C1 segment of cervical spinal cord (tissue), 14 donors: ENCODE measurements around the gene KMT2C.
"Not testable (repeated sequence)": the region's sequence is repeated elsewhere in the genome, so short reads cannot be mapped to it uniquely, and the experiment has no call there.

ENCODE experiments used
- DNase-seq, 14 donors: peaks; one replicate each; lab custom pipeline; 2025; lab: John Stamatoyannopoulos, UW

The KMT2C gene

DNA sequence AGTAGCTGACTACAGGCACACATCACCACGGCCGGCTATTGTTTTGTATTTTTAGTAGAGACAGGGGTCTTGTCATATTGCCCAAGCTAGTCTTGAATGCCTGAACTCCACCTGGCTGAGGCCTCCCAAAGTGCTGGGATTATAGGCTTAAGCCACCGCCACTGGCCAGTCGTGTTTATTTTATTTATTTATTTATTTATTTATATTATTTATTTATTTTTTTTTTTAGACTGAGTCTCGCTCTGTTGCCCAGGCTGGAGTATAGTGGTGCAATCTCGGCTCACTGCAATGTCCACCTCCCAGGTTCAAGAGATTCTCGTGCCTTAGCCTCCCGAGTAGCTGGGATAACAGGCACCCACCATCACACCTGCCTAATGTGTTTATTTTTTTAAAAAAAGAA is 6.0 kb upstream of the KMT2C start:
- not testable (repeated sequence) for DNase-seq

GRCh38 chr7:152441168-152441567 is 5.4 kb upstream of the KMT2C start:
- not testable (repeated sequence) for DNase-seq

GRCh38 chr7:152438017-152438416 is 2.2 kb upstream of the KMT2C start:
- not testable (repeated sequence) for DNase-seq

- peak in 1 of 14 donors; percentile 6 for DNase-seq
These were observed 1.2 kb upstream of the KMT2C start for GRCh38 chr7:152436931-152437575.

GRCh38 chr7:152436111-152436930 is 518 bp upstream of the KMT2C start:
- DNase-seq: peak; percentile 71 to 96 (median 90)

DNA sequence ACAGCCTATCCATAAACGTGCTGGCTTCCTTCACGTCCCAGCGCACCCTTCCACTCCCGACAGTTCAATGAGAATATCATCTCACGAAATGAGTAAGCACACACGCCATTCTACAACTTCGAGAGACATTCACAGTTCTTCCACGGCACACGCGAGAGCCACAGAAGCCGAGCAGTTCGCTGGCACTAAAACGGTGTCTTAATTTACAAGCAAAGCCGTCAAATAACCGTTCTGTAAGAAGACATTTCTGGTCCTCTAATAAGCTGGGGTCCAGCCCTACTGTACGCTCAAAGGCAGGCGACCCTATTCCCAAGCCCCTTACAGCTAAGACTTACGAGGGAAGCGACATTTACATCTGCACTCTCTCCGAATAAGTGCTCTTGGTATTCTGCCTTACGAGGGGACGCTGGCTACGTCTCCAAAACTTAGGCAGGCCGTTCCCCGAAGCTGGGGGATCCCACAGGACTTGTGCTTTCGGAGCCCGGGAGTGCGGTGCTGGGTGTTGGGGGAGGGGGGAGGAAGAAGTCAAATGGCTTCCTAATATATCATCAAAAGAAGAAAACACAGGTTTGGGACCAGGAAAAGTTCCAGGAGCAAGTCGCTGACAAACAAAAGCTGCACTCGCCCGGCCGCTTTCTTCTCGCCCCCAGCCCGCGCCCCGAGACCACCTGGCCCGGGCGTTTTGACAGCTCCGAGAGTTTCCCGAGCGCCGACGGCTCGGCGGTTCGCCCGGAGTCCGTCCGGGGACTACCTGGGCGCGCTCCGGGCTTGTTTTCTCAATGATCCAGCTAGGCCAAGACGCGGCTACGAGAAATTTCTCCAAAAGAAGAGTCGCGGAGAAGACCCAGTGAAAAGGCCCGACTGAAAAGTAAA is 1.1 kb downstream of the KMT2C start:
- DNase-seq: peak in 9 of 14 donors; percentile 23 to 70 (median 54)

- not testable (repeated sequence) for DNase-seq
These were observed 1.9 kb downstream of the KMT2C start for GRCh38 chr7:152433721-152434490.

- not testable (repeated sequence) for DNase-seq
These were observed 3.1 kb downstream of the KMT2C start for GRCh38 chr7:152432735-152433134.

DNA sequence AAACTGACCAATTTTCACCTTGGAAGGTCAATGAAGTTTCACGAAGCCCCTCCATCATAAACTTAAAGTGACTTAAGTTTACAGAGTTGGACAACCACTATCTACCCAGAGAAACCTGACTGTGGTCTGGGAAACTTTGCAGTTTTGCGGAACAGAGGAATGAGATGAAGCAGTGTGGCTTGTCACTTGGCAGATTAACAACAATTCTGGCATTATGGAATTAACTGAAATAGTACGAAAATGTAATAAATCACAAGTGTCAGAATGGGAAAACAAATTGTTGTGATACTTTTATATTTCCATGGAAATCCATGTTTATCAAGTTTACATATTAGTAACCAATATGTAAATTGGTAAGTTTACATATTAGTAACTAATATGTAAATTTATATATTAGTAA is 4.9 kb downstream of the KMT2C start:
- DNase-seq: no peak

- not testable (repeated sequence) for DNase-seq
These were observed 5.7 kb downstream of the KMT2C start for GRCh38 chr7:152430118-152430517.

DNA sequence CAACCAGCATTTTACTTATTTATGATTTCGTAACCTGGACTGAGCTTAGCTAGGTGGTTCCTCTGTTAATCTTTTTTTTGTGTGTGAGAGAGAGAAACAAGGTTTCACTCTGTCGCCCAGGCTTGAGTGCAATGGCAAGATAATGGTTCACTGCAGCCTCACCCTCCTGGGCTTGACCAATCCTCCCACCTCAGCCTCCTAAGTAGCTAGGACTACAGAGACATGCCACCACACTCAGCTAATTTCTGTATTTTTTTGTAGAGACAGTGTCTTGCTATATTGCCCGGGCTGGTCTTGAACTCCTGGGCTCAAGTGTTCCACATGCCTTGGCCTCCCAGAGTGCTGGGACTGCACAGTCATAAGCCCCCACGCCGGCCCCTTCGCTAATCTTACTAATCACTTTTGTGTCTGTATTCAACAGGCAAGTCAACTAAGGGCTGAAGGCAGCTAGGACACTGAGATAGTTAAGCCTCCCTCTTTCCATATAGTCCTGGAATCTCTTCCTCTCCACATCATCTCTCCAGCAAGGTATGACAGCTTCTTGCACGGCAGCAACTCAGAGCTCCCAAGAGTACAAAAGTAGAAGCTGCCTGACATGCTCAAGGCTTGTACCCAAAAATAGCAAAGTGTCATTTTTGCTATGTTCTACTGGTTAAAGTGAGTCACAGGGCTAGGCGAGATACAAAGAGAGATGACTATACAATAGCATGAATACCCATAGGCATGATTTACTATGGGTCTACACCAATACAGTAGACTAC is 11.3 kb downstream of the KMT2C start:
- DNase-seq: no peak

DNA sequence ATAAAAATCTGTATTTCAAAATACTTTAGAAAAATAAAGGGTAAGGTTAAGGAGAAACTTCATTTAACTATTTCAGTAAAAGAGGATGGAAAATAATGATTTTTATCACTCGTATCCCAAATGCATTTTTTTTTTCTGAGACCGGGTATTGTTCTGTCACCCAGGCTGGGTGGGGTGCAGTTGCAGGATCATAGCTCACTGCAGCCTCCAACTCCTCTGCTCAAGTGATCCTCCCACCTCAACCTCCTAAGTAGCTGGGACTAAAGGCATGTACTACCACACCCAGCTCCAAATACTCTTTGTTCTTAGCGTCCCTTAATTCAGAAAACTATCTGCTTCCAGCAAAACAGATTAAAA is 11.8 kb downstream of the KMT2C start:
- no peak for DNase-seq

DNA sequence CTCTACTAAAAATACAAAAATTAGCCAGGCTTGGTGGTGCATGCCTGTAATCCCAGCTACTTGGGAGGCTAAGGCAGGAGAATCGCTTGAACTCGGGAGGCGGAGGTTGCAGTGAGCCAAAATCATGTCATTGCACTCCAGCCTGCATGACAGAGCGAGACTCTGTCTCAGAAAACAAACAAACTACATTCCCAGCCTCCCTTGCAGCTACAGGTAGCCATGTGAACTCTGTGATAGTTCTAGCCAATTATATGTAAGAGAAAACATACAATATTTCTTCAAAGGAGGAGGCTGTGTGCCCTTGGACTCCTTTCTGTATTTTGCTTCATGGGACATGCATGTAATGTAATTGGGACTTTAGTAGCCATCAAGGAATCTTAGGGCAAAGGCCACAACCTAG is 12.6 kb downstream of the KMT2C start:
- DNase-seq: not testable (repeated sequence)

- DNase-seq: not testable (repeated sequence)
These were observed 14.9 kb downstream of the KMT2C start for GRCh38 chr7:152420950-152421349.

DNA sequence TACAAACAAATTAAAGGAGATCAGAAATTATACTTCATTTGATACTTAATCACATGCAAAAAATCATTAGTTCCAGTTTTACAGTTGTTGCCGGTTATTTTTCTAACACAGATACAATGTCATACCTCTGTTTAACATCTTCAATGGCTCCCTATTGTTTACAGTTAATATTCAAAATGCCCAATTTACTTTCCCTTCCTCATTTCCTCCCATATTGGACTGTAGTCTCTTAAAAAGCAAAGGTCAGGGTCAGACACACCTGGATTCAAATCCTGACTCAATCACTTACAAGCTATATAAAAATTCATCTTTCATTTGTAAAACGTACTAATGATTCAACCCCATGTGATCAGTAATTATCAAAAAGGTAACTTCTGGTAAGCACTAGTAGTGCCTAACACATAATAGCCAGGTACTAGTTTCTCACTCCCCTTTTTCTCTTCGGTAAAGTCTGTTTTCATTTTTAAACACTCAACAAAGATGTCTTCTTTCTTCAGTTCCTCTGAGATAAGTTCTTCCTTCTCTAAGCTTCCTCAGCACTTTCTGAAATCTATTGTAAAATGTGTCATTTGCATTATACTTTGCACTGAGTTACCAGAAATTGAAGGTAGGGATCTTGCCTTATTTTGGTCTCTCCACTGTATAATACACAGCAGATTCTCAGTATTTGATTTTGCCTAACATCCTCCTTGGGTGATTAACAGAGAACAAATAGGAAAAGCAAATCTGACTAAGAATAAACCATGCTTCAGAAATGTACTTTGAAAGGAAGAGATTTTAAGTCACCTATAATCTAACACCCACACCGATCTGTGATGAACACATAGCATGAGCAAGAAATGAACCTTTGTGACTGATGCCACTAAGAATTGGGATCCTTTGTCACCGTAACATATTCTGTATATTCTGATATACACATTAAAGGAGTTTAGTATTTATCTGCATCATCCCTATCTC is 16.1 kb downstream of the KMT2C start:
- no peak for DNase-seq

DNA sequence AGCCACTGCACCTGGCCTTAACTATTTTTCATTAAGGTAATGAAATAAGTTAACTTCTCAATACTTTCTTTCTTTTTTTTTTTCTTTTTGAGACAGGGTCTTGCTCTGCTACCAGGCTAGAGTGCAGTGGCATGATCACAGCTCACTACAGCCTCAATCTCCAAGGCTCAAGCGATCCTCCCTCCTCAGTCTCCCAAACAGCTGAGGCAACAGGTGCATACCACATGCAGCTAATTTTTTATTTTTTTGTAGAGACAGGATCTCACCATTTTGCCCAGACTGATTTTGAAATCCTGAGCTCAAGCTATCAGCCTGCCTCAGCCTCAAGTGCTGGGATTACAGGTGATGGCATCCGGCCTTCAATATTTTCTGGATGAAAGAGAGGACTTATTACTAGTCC is 21.0 kb downstream of the KMT2C start:
- DNase-seq: no peak

GRCh38 chr7:152411389-152411788 is 24.4 kb downstream of the KMT2C start:
- no peak for DNase-seq

DNA sequence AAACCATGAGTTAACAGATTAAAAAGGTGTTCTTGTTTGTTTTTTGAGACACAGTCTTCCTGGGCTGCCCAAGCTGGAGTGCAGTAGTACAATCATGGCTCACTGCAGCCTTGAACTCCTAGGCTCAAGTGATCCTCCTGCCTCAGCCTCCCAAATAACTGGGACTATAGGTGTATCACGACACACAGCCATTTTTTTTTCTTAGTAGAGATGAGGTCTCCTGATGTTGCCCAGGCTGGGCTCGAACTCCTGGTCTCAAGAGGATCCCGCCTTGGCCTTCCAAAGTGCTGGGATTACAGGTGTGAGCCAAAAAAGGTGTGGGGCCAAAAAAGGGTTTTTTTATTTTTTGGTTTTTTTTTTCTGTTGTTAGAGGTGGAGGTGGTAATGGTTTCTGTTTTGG is 29.3 kb downstream of the KMT2C start:
- no peak for DNase-seq

DNA sequence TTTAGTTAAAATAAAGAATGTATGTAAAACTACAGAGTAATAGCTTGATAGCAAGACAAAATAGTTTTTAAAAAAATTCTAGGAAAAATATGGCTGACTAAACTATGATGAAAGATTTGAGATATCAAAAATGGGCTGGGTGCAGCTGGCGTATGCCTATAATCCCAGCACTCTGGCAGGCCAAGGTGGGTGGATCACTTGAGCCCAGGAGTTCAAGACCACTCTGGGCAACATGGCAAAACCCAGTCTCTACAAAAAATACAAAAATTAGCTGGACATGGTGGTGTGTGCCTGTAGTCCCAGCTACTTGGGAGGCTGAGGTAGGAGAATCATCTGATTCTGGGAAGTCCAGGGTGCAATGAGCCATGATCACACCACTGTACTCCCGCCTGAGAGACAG is 29.8 kb downstream of the KMT2C start:
- not testable (repeated sequence) for DNase-seq
